GM06990 (cell line): ENCODE measurements around the gene PAX2.

ENCODE experiments used
- DNase-seq: peaks from one replicate; pipeline ENCODE4 v3.0.0-alpha.2; 2011; ENCODE audit not compliant: insufficient read length; ENCODE audit errors: extremely low read depth
- H3K27me3 ChIP-seq: replicated peaks from 2 replicates; pipeline ENCODE4 v1.6.0; 2011; ENCODE audit warnings: low read length; ENCODE audit not compliant: control insufficient read depth, insufficient read depth
- H3K36me3 ChIP-seq: 2 replicates; pipeline ENCODE4 v1.5.1; 2011; ENCODE audit warnings: low read length; ENCODE audit not compliant: control insufficient read depth, insufficient read depth
- H3K4me3 ChIP-seq: replicated peaks from 2 replicates; pipeline ENCODE4 v1.5.1; 2011; ENCODE audit warnings: low read depth, mild to moderate bottlenecking, control low read depth, low read length
- TF ChIP-seq, protein P1 (sequence below): IDR thresholded peaks from 2 replicates; pipeline ENCODE4 v1.5.1; 2011; ENCODE audit warnings: low read length, control low read depth, mild to moderate bottlenecking, inconsistent platforms; ENCODE audit not compliant: insufficient read depth, poor library complexity, severe bottlenecking

The PAX2 gene

DNA sequence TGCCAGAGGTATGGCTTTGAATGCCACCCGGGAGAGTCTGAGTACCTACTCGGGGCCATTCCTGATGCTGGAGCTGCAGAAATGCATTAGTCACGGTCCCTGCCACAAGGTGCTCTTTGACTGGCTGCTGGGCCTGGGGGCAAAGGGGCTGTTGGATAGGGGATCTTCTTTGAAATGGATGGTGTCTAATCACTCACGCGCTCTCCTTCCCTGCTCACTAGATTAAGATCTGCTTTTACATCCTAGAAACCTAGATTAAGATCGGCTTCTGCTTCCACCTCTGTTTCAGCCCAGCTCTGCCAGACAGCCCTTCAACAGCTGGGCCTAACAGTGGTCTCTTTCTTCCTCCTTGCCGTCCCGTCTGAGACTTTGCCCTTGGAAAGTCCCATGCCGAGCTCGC, 57.2 kb downstream of the PAX2 start:
- H3K27me3 ChIP-seq, result peaks cover 4% of the 10 kb centered on the region
- no peak overlapping the region for H3K4me3 ChIP-seq
- H3K36me3 ChIP-seq, result no peaks in the 10 kb centered on the region
- no peak for DNase-seq
- TF ChIP-seq, protein P1, sequence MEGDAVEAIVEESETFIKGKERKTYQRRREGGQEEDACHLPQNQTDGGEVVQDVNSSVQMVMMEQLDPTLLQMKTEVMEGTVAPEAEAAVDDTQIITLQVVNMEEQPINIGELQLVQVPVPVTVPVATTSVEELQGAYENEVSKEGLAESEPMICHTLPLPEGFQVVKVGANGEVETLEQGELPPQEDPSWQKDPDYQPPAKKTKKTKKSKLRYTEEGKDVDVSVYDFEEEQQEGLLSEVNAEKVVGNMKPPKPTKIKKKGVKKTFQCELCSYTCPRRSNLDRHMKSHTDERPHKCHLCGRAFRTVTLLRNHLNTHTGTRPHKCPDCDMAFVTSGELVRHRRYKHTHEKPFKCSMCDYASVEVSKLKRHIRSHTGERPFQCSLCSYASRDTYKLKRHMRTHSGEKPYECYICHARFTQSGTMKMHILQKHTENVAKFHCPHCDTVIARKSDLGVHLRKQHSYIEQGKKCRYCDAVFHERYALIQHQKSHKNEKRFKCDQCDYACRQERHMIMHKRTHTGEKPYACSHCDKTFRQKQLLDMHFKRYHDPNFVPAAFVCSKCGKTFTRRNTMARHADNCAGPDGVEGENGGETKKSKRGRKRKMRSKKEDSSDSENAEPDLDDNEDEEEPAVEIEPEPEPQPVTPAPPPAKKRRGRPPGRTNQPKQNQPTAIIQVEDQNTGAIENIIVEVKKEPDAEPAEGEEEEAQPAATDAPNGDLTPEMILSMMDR, result no peak

DNA sequence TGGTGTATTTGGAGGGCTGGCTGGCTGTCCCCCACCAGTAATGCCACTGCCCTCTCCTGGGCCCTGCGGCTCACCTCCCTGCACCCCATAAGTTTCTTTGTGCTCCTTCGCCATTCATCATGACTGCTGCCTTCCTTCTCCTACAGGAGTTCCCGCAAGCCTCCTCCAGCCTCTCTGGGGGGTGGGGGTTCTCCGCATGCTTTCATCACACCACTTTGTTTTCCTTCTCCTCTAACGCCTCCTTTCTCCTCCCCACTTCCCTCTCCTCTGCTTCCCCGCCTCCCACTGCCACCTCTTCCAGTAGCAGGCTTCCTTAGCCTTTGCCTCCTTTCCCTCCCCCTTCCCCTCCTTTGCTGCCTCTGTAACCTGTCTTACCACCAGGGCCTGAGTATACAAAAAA, 58.1 kb downstream of the PAX2 start:
- peaks cover 4% of the 10 kb centered on the region for H3K27me3 ChIP-seq
- TF ChIP-seq, protein P1, result no peak
- DNase-seq, result no peak
- H3K36me3 ChIP-seq, result no peaks in the 10 kb centered on the region
- no peak overlapping the region for H3K4me3 ChIP-seq

DNA sequence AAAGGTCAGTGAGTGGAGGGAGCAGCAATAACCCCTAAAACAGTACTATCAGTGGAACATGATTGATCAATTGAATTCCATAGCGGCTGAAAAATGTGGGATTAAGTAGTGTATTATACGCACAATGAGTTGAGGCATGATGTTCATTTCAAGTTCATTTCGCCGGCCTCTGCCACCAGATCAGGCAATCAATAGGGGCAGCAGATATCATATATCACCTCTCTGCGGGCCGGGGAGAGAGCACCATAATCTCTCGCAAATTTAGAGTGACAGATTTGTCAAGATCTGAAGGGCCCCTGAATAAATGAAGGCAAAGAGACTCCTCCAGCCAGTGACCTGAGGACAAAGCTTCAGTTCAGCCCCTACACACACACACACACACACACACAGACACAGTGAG, 58.5 kb downstream of the PAX2 start:
- Histone ChIP-seq H3K36me3 (no peaks in the 10 kb centered on the region), H3K4me3 (no peak overlapping the region), H3K27me3 (peaks cover 4% of the 10 kb centered on the region)
- TF ChIP-seq, protein P1, result no peak
- no peak for DNase-seq

DNA sequence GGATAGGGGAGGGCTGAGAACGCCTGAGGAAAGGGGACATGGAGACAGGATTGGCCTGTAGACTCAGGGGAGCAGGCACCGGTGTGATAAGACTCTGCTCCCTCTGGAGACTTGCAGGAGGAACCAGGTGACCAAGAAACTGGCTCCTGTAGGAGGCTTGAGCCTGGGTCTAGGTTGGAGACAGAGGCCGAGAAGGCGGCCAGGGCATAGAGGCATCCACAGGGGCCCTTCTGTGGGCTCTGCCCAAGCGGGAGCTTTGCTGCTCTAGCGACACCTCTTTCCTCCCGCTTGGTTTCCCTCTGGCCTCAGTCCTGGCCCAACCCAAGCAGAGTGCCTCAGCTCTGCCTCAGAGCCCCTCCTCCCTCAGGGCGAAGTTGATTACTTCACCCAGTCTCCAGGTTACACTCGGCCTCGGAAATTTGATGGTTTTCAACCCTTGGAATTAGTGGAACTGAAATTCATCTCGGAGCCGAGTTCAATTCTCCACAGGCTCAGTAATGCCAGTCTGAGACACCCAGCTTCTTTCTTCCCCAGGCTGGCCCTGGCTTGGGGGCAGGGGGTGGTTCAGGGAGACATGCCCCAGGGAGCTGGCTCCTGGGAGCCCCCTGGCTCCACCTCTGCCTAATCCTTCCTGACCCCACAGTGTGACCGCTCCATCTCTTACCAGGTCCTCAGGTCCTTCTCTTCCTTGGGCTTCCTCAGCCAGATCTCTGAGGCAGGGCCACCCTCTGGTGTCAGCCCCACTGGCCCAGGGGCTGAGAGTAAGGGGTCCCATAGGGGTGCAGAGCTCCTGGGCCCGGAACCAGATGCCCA, 60.4 kb downstream of the PAX2 start:
- no peak for DNase-seq

DNA sequence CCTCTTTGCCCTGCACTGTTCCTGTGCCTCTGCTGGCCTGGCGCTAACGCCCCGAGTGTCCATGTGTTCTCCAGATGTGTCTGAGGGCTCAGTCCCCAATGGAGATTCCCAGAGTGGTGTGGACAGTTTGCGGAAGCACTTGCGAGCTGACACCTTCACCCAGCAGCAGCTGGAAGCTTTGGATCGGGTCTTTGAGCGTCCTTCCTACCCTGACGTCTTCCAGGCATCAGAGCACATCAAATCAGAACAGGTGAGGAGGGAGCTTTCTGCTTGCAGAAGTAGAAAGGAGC, 60.9 kb downstream of the PAX2 start:
- Histone ChIP-seq H3K27me3 (peaks cover 4% of the 10 kb centered on the region), H3K4me3 (no peak overlapping the region), H3K36me3 (no peaks in the 10 kb centered on the region)
- DNase-seq, result no peak
- TF ChIP-seq, protein P1, result no peak

More for the DNA sequence above, 60.4 kb downstream of the PAX2 start:
- TF ChIP-seq, protein P1, result no peak
- Histone ChIP-seq H3K36me3 (no peaks in the 10 kb centered on the region), H3K27me3 (peaks cover 4% of the 10 kb centered on the region), H3K4me3 (no peak overlapping the region)
